HG02759 (cell line): Measurements from ENCODE around the gene RPS21.

ENCODE experiments used
- ATAC-seq: cut with Tn5 transposase; IDR thresholded peaks from one replicate; pipeline ENCODE4 v1.9.1; 2021; ENCODE audit warnings: mild to moderate bottlenecking, moderate library complexity; ENCODE audit not compliant: unreplicated experiment

Gene RPS21

GRCh38 chr20:62409086-62409853, 22.4 kb downstream of the RPS21 start:
- ATAC-seq: no peak

GRCh38 chr20:62409931-62410745, 23.2 kb downstream of the RPS21 start:
- no peak for ATAC-seq

- no peak for ATAC-seq
Measured at GRCh38 chr20:62410746-62411478, 24.0 kb downstream of the RPS21 start.

DNA sequence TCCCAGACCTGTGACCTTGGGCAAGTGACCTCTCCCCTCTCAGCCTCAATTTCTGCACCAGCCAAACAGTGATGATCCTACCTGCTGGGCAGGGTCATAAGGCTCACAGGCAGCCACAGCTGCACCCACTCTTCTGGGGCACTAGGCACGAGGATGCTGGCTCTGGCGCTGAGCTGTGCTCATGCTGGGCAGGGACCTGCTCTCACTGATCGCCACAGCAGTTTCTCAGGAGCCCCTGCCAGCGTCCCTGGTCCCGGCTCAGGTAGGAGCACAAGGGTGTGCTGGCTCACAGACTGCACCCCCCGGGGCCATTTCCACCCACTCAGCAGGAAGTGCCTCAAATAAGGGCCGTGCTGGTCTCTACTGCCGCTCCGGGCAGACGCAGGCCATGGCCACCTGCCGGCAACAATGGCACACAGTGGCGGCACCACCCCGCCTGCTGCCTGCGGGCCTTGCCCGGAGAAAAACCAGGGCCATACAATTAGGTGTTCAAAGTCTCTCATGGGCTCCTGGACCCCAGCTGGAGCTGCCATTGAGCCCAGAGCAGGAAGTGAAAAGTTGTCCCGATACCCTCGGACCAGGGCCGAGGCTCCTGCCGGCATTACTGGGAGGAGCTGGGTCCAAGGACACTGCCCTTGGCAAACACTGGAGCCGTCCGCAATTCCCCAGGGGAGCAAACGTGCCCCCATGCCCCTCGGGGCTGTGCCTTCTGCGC, 24.7 kb downstream of the RPS21 start:
- ATAC-seq: no peak

GRCh38 chr20:62412194-62413024, 25.5 kb downstream of the RPS21 start:
- ATAC-seq: no peak

DNA sequence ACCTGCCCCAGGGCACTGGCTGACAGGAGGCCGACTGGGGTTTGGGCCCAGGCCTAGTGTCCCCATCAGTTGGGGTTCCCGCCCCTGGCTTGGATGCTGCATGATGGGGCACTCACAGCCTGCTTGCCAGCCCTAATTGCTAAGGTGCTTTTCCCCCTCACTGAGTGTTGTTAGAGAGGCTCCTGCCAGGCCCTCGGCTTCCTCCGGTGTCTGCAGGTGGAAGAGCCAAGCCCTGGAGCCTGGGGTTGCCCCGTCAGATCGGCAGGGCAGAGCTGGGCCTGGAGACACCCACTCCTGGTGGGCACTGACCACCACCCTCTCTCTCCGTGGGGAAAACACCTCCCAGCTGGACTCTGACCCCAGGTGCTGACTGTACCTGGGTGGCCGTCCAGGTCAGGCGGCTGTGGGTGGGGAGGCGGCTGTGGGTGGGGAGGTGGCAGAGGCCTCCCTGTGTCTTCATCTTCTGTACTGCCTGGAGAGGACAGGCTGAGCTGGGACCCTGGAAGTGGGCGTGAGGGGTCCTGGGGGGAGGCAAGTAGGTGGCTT, 26.2 kb downstream of the RPS21 start:
- no peak for ATAC-seq

DNA sequence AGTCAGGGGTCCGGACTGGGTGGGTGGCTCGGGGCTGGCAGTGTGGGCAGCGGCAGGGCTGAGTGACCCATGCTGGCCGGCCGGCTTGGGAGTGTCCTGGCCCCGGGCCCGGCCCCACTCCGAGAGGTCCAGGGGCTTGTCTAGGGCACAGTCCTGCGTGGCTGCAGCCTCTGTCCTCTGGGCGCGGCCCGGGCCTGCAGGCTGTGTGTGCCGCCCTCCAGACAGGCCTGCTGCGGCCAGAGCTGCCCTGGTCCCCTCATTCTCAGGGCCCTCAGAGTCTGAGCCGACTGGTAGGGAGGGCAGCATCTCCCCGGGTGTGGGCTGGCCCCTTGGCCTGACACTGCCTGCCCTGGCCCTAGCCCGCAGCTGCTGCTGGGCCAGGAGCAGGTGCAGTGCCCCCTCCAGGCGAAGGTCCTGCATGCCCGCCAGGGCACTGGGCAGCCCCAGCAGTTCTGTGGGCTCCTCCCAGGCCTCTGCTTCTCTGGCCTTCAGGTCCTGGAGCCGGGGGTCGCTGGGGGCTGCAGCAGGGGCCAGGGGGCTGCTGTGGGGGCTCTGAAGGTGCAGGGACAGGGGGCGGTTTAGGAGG, 27.1 kb downstream of the RPS21 start:
- ATAC-seq: no peak

DNA sequence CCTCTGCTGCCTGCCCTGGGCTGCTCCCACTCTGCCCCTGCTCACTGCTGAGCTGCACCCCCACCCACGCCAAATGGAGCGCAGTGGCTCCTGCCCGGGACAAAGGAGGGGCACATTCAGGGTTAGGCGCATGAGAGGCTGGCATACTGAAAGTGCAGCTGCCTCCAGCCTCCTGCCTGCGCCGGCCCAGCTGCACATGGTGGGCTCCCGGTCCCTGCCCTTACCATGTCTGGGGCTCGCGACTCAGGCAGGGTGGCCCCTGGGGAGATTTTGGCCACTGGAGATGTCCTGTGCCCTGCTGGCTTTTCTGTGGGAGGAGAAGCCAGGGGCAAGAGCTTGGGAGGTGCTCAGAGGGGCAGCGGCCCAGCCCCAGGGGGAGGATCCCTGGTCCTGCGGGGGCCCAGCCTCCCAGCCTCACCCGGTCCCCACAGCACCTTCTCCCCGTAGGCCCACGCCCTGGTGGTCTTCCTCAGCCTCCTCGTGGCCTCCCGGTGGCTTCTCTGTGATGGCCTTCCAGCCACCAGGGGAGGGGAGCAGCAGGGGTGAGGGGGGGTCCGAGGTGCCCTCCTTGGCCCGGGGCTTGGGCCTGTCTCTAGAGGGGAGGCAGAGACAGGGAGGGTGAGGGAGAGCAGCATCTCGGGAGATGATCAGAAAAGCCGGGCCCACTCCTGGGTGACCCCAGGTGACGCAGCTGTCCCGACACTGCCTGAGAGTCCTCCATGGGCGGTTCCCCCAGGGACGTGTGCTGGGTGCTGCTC, 28.6 kb downstream of the RPS21 start:
- ATAC-seq: no peak

GRCh38 chr20:62416651-62417637, 30.0 kb downstream of the RPS21 start:
- no peak for ATAC-seq

DNA sequence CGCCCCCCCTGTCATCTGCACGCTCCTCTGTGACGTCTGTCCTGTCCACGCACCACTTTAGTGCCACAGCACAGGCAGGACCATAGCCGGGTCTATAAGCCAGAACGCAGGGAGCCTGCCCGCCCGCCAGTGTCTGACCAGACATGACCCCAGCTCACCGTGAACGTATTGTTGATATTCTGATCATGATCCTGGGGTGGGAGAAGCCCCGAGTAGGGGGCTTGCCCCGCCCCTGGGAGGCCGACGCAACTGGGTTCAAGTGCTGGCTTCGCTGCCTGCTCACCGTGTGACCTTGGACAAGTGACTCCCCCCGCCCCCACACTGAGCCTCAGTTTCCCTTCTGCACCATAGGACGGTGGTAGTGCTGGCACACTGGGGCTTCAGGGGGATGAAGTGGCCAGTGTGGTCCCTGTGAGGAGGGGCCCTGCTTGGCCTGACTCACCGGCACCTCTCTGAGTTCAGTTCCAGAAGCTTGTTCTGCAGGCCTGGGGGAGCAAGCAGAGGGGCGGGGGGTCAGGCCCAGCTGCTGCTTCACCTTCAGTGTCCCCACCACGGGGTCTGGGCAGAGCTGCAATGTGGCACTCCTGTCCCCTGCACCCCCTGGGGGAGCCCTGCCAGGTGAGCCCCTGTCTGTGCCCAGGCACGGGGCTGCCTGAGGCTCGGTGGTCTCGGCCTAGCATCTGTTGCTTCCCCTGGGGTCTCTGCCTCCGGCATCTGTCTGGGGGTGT, 31.2 kb downstream of the RPS21 start:
- no peak for ATAC-seq

DNA sequence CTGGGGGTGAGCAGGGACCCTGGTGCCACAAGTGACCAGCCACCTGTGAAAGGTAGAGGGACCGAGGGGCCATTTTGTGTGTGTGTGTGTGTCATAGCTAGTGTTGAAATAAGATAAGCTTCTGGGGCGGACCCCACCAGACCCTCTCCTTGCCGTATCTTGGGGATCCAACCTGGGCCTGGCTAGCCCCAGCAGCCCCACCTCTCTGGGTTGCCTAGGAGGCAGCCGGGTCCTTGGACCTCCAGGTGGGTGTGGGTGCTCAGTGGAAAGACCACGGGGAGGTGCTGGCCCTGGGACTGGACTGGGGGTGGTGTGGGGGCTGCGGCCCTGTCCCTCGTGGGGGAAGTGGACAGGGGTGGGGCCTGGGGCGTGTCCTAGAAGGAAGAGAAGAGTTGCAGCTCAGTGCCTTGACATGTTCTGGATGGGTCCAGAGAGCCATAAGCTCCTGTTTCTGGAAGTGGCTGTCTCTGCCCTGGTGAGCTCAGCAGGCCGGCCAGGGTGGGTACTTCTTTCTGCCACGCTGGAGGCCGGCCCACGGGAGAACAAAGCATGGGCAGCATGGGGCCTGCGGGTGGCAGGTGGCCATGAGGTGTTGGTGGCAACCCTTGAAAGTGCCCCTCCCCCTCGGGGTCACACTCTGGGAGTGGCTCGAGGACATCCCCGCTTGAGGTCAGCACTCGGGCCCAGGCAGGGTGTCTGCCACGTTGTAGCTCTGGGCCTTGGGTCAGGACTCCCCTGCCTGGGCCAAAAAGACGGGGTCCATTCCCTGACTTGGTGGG, 32.0 kb downstream of the RPS21 start:
- ATAC-seq: no peak

GRCh38 chr20:62419759-62420158, 32.9 kb downstream of the RPS21 start:
- ATAC-seq: no peak

DNA sequence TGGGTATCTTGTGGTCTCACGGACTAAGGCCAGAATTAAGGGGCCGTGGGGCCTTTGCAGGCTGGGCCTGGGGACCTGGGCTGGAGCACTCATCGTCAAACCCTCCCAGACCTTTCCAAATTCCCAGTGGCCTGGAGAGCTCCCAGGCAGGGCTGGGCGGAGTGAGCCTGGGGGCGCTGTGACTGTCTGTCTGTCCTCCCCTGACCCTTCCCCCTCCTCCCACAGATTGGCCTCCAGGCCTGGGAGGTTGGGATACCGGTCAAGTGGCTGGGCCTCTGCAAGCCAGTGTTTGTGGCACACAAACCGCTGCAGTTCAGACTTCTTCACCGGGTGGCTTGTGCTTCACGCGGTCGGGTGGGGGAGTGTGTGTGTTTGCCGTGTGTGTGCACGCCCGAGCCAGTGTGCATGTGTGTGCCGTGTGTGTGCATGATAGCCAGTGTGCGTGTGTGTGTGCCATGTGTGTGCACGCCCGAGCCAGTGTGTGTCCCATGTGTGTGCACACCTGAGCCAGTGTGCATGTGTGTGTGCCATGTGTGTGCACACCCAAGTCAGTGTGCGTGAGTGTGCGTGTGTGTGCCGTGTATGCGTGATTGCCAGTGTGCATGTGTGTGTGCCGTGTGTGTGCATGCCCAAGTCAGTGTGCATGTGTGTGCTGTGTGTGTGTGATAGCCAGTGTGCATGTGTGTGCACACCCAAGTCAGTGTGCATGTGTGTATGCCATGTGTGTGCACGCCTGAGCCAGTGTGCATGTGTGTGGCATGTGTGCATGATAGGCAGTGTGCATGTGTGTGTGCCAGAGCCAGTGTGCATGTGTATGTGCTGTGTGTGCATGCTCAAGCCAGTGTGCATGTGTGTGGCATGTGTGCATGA, 34.2 kb downstream of the RPS21 start:
- no peak for ATAC-seq

DNA sequence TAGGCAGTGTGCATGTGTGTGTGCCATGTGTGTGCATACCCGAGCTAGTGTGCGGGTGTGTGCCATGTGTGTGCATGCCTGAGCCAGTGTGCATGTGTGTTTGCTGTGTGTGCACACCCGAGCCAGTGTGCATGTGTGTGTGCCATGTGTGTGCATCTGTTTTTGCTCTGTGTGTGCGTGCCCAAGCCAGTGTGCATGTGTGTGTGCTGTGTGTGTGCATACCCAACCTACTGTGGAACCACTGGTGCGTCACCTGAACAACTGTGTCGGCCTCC, 34.8 kb downstream of the RPS21 start:
- ATAC-seq: no peak

- ATAC-seq: no peak
Measured at GRCh38 chr20:62422636-62423325, 35.9 kb downstream of the RPS21 start.
